ENCODE data around the gene WDR33.

The WDR33 gene

DNA sequence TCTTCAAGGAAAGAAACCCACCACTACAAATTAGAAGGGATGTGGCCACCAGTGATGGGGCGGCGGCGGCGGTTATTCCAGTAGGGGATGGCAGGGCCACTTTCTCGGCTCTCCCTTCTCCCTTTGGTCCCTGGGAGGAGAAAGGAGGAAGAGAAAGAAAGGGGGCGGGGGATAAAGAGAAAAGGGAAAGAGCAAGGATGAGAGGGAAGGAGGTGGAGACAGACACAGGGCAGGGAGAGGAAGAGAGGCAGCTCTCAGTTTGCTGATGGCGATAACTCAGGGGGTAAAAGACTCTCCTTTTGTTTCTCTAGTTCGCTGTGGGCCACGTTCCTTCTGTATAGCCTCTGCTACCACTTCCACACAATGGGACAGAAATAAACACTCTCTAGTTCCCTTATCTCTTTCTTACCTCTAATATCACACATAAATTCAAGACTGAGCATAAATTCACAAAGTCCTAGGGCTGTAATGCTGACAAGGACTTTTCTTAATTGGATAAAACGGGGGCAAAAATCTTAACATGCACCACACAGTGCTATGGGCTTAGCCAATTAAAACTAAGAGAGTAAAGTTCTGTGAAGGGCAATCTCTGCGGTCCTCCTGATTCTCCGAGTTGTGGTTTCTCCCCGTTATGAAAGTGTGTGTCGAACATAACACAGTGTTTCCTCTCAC lies 95.1 kb downstream of the WDR33 start:
- H3K4me1 ChIP-seq (ENCODE audit: control insufficient read depth, insufficient read depth, low read length), result no peaks in the 10 kb centered on the region
- POLR2A ChIA-PET, result no interaction called here
- H3K36me3 ChIP-seq (ENCODE audit: control insufficient read depth in 2 of 2, insufficient read depth in 1 of 2, low read length in 2 of 2), result peaks cover 17 to 85% of the 10 kb centered on the region in 2 experiments
- no peak overlapping the region for H3K4me3 ChIP-seq (ENCODE audit: low read depth, low read length)
- CTCF ChIA-PET, result no interaction called here
- no peak overlapping the region for H3K27ac ChIP-seq (ENCODE audit: extremely low read depth, low read depth, low read length)
- TF ChIP-seq PRDM1 (tag by site-specific recombination; IDR thresholded peaks at IDR 0.05) (peak; percentile 33; the same call in 1 of the 2 replicates), ZBTB17 (tag by site-specific recombination; IDR thresholded peaks at IDR 0.05) (no peak)
- H3K9me3 ChIP-seq (ENCODE audit: control insufficient read depth, insufficient read depth, low read depth, low read length), result no peaks in the 10 kb centered on the region

- Histone ChIP-seq H3K4me1 (ENCODE audit: control insufficient read depth, insufficient read depth, low read length) (no peaks in the 10 kb centered on the region), H3K4me3 (ENCODE audit: low read depth, low read length) (no peak overlapping the region), H3K9me3 (ENCODE audit: control insufficient read depth, insufficient read depth, low read depth, low read length) (no peaks in the 10 kb centered on the region), H3K36me3 (ENCODE audit: control insufficient read depth in 2 of 2, insufficient read depth in 1 of 2, low read length in 2 of 2) (peaks cover 10 to 84% of the 10 kb centered on the region in 2 experiments), H3K27ac (ENCODE audit: extremely low read depth, low read depth, low read length) (no peak overlapping the region)
- TF ChIP-seq ZIC2 (tag by site-specific recombination; IDR thresholded peaks at IDR 0.05) (no peak), ZSCAN16 (tag by site-specific recombination; IDR thresholded peaks at IDR 0.05) (no peak), ZNF16 (tag by site-specific recombination; IDR thresholded peaks at IDR 0.05; ENCODE audit: low read depth) (no peak), ZNF654 (tag by site-specific recombination; IDR thresholded peaks at IDR 0.05; ENCODE audit: low read depth) (no peak), ZNF626 (tag by site-specific recombination; IDR thresholded peaks at IDR 0.05) (no peak), ZNF707 (tag by site-specific recombination; IDR thresholded peaks at IDR 0.05) (no peak), ZSCAN23 (tag by site-specific recombination; IDR thresholded peaks at IDR 0.05) (no peak), ZNF140 (tag by site-specific recombination; IDR thresholded peaks at IDR 0.05) (no peak), SP7 (tag by site-specific recombination; IDR thresholded peaks at IDR 0.05) (no peak), ZNF747 (tag by site-specific recombination; IDR thresholded peaks at IDR 0.05) (no peak)
- TF ChIP-seq, protein P1, sequence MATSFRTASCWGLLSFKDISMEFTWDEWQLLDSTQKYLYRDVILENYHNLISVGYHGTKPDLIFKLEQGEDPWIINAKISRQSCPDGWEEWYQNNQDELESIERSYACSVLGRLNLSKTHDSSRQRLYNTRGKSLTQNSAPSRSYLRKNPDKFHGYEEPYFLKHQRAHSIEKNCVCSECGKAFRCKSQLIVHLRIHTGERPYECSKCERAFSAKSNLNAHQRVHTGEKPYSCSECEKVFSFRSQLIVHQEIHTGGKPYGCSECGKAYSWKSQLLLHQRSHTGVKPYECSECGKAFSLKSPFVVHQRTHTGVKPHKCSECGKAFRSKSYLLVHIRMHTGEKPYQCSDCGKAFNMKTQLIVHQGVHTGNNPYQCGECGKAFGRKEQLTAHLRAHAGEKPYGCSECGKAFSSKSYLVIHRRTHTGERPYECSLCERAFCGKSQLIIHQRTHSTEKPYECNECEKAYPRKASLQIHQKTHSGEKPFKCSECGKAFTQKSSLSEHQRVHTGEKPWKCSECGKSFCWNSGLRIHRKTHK (tag by site-specific recombination; IDR thresholded peaks at IDR 0.05), result no peak
- ChIA-PET CTCF (no interaction called here), POLR2A (no interaction called here)
Measured at GRCh38 chr2:127713562-127713961, 97.4 kb downstream of the WDR33 start.

- H3K9me3 ChIP-seq (ENCODE audit: control insufficient read depth, insufficient read depth, low read depth, low read length), result no peaks in the 10 kb centered on the region
- CTCF ChIA-PET, result no interaction called here
- TF ChIP-seq ZNF391 (tag by site-specific recombination; IDR thresholded peaks at IDR 0.05; ENCODE audit: borderline replicate concordance, low read depth) (no peak), ZNF571 (tag by site-specific recombination; IDR thresholded peaks at IDR 0.05) (no peak), ZNF202 (tag by site-specific recombination; IDR thresholded peaks at IDR 0.05; ENCODE audit: borderline replicate concordance) (no peak), ZFP69B (tag by site-specific recombination; IDR thresholded peaks at IDR 0.05) (no peak), RBAK (tag by site-specific recombination; IDR thresholded peaks at IDR 0.05) (no peak), ZNF10 (tag by site-specific recombination; IDR thresholded peaks at IDR 0.05) (no peak)
- TF ChIP-seq, protein P2, sequence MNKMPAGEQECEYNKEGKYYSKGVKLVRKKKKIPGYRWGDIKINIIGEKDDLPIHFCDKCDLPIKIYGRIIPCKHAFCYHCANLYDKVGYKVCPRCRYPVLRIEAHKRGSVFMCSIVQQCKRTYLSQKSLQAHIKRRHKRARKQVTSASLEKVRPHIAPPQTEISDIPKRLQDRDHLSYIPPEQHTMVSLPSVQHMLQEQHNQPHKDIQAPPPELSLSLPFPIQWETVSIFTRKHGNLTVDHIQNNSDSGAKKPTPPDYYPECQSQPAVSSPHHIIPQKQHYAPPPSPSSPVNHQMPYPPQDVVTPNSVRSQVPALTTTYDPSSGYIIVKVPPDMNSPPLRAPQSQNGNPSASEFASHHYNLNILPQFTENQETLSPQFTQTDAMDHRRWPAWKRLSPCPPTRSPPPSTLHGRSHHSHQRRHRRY (tag by site-specific recombination; IDR thresholded peaks at IDR 0.05), result no peak
- TF ChIP-seq, protein P3, sequence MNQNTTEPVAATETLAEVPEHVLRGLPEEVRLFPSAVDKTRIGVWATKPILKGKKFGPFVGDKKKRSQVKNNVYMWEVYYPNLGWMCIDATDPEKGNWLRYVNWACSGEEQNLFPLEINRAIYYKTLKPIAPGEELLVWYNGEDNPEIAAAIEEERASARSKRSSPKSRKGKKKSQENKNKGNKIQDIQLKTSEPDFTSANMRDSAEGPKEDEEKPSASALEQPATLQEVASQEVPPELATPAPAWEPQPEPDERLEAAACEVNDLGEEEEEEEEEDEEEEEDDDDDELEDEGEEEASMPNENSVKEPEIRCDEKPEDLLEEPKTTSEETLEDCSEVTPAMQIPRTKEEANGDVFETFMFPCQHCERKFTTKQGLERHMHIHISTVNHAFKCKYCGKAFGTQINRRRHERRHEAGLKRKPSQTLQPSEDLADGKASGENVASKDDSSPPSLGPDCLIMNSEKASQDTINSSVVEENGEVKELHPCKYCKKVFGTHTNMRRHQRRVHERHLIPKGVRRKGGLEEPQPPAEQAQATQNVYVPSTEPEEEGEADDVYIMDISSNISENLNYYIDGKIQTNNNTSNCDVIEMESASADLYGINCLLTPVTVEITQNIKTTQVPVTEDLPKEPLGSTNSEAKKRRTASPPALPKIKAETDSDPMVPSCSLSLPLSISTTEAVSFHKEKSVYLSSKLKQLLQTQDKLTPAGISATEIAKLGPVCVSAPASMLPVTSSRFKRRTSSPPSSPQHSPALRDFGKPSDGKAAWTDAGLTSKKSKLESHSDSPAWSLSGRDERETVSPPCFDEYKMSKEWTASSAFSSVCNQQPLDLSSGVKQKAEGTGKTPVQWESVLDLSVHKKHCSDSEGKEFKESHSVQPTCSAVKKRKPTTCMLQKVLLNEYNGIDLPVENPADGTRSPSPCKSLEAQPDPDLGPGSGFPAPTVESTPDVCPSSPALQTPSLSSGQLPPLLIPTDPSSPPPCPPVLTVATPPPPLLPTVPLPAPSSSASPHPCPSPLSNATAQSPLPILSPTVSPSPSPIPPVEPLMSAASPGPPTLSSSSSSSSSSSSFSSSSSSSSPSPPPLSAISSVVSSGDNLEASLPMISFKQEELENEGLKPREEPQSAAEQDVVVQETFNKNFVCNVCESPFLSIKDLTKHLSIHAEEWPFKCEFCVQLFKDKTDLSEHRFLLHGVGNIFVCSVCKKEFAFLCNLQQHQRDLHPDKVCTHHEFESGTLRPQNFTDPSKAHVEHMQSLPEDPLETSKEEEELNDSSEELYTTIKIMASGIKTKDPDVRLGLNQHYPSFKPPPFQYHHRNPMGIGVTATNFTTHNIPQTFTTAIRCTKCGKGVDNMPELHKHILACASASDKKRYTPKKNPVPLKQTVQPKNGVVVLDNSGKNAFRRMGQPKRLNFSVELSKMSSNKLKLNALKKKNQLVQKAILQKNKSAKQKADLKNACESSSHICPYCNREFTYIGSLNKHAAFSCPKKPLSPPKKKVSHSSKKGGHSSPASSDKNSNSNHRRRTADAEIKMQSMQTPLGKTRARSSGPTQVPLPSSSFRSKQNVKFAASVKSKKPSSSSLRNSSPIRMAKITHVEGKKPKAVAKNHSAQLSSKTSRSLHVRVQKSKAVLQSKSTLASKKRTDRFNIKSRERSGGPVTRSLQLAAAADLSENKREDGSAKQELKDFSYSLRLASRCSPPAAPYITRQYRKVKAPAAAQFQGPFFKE (tag by site-specific recombination; IDR thresholded peaks at IDR 0.05; ENCODE audit: borderline replicate concordance), result no peak
- no peak overlapping the region for H3K4me3 ChIP-seq (ENCODE audit: low read depth, low read length)
- no peak overlapping the region for H3K27ac ChIP-seq (ENCODE audit: extremely low read depth, low read depth, low read length)
- H3K36me3 ChIP-seq (ENCODE audit: control insufficient read depth in 2 of 2, insufficient read depth in 1 of 2, low read length in 2 of 2), result peaks cover 10 to 84% of the 10 kb centered on the region in 2 experiments
- H3K4me1 ChIP-seq (ENCODE audit: control insufficient read depth, insufficient read depth, low read length), result no peaks in the 10 kb centered on the region
- POLR2A ChIA-PET, result no interaction called here
Measured at GRCh38 chr2:127712999-127713398, 98.0 kb downstream of the WDR33 start.

Data from HEK293 (cell line).